ACC112 (cell line): Measurements from ENCODE around the gene GIMD1.
A peak's percentile ranks its signal among the peaks of the same experiment; 100 is the strongest.

Experiments
- H2AFZ ChIP-seq: fragments of 200-600 bp; sonication (generic); one replicate; pipeline ENCODE4 v1.6.0; 2017; ENCODE audit warnings: antibody characterized with exemption, low read length; ENCODE audit not compliant: unreplicated experiment
- H3K27ac ChIP-seq: fragments of 200-600 bp; sonication (generic); 2 replicates; pipeline ENCODE4 v1.5.1; 2014; ENCODE audit warnings: low read depth, mild to moderate bottlenecking, antibody characterized with exemption, low read length, moderate library complexity
- H3K27me3 ChIP-seq: fragments of 200-600 bp; sonication (generic); 2 replicates; pipeline ENCODE4 v1.6.1; 2014; ENCODE audit warnings: mild to moderate bottlenecking, antibody characterized with exemption, low read length, moderate library complexity, mixed read lengths; ENCODE audit not compliant: insufficient read depth
- H3K36me3 ChIP-seq: fragments of 200-600 bp; sonication (generic); 2 replicates; pipeline ENCODE4 v1.6.1; 2016; ENCODE audit warnings: mild to moderate bottlenecking, antibody characterized with exemption, low read length, moderate library complexity, mixed read lengths; ENCODE audit not compliant: insufficient read depth
- H3K4me1 ChIP-seq: fragments of 200-600 bp; sonication (generic); one replicate; pipeline ENCODE4 v1.6.1; 2016; ENCODE audit warnings: low read length, mixed read lengths; ENCODE audit not compliant: insufficient read depth, unreplicated experiment, control insufficient read depth
- H3K4me3 ChIP-seq: fragments of 200-600 bp; sonication (generic); 2 replicates; pipeline ENCODE4 v1.5.1; 2014; ENCODE audit warnings: mild to moderate bottlenecking, low read depth, low read length
- H3K79me2 ChIP-seq: fragments of 200-600 bp; sonication (generic); one replicate; pipeline ENCODE4 v1.6.0; 2016; ENCODE audit warnings: low read length; ENCODE audit not compliant: control insufficient read depth, unreplicated experiment, insufficient read depth

GIMD1 gene

DNA sequence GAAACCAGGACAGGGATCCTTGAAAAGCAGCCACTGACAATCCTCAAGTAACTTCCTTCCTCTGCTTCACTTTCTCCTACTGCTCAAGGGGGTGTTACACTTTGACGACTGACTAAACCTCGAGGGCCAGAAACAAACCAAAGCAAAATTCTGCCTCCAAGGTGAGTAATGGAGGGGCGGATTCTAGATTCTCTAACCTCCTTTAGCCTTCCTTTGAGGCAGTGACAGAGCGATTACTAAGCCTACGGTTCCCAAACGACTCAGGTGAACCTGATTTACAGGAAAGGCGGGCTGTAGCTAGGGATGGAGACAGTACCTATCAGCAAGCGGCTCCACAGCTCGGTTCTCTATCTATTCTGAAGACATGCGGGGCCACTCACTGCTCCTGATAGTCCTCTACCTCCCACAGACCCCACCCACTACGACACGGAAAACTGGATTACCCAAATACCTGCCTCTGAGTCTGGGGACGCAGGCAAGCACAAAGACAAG is 53.1 kb downstream of the GIMD1 start:
- Histone ChIP-seq H3K36me3 (no peaks in the 10 kb centered on the region; the same call in 1 of the 2 replicates), H3K79me2 (peaks cover 72% of the 10 kb centered on the region), H3K4me3 (peak overlapping the region; percentile 90), H3K27ac (peak overlapping the region; percentile 92), H3K27me3 (no peaks in the 10 kb centered on the region), H3K4me1 (peaks cover 48% of the 10 kb centered on the region), H2AFZ (peak overlapping the region; percentile 46)

DNA sequence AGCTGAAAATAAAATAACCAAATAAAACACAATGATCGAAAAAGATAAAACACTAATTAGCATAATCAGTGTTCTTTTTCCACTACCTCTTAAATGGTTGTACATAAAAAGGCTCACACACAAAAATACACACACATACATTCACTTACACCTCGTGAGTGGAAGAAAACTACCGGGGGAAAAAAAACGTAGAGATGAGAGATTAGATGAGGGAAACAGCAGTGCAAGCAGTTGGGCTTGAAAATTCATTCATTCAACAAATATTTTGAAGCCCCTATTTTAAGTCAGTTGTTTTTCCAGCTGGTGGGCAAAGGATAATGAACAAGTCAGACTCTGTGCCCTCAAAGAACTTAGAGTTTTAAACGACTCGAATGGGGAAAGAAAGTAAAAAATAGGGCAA is 53.6 kb downstream of the GIMD1 start:
- H2AFZ ChIP-seq: no peak overlapping the region
- H3K4me3 ChIP-seq: peak overlapping the region; percentile 90
- no peaks in the 10 kb centered on the region for H3K27me3 ChIP-seq
- H3K36me3 ChIP-seq: no peaks in the 10 kb centered on the region
- H3K27ac ChIP-seq: peak overlapping the region; percentile 92
- H3K79me2 ChIP-seq: peaks cover 69% of the 10 kb centered on the region
- peaks cover 48% of the 10 kb centered on the region for H3K4me1 ChIP-seq

DNA sequence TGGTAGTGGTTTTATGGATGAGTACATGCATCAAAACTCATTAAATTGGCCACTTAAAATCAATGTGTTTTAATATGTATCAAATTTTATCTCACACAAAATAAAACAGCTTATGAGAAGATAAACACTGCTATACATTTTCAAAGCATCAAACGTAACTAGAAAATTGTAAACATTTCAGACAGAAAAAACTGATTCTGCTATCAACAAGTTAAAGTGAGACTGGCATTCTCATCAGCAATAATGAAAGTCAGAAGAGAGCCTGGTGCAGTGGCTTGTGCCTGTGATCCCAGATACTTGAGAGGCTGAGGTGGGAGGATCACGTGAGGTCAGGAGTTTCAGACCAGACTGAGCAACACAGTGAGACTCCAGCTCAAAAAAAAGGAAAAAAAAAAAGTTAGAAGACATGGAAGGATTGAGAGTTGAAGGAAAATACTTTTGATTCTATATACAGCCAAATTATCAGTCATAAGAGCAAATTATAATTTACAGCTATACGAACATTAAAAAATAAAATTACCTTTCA is 55.5 kb downstream of the GIMD1 start:
- Histone ChIP-seq H3K27me3 (no peaks in the 10 kb centered on the region), H3K4me3 (no peak overlapping the region), H3K4me1 (peaks cover 36% of the 10 kb centered on the region), H3K27ac (peak overlapping the region; percentile 32), H3K79me2 (peaks cover 50% of the 10 kb centered on the region), H3K36me3 (no peaks in the 10 kb centered on the region), H2AFZ (no peak overlapping the region)

DNA sequence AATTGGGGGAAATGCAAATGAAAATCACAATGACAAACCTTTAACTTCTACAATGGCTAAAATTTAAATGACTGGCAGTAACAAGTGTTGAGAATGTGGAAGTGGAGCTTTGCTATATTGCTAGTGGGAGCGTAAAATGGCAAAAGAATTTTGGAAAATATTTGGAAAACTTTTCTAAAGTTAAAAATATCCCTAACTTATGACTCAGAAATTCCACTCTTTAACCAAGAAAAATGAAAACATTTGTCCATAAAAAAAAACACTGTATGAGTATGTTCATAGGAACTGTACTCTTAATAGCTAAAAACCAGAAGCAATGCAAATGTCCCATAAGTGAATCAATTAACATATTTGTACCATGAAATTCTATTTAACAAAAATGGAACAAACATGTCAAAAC is 56.2 kb downstream of the GIMD1 start:
- peak overlapping the region; percentile 32 for H3K27ac ChIP-seq
- H3K36me3 ChIP-seq: no peaks in the 10 kb centered on the region; the same call in 1 of the 2 replicates
- peaks cover 29% of the 10 kb centered on the region for H3K4me1 ChIP-seq
- H3K4me3 ChIP-seq: 0 out of 2 replicates have a peak overlapping the region, but pooled peaks have one; percentile 12
- H3K79me2 ChIP-seq: peaks cover 43% of the 10 kb centered on the region
- no peaks in the 10 kb centered on the region for H3K27me3 ChIP-seq
- no peak overlapping the region for H2AFZ ChIP-seq
